Measurements from ENCODE around the gene SPATA20.

The SPATA20 gene

GRCh38 chr17:50547035-50547735, at the start of gene SPATA20:
TSS of gene SPATA20 (plus strand) at chr17:50547174. CDS start at chr17:50547209, 35 bp downstream.
- peak; percentile 59 to 62 for DNase-seq (ENCODE audit: low read depth in 2 of 2)

GRCh38 chr17:50498021-50498874, 48.7 kb upstream of the SPATA20 start:
- no peak for DNase-seq (ENCODE audit: low read depth in 2 of 2)

- no peak for DNase-seq (ENCODE audit: low read depth in 2 of 2)
Observed at GRCh38 chr17:50499270-50499669, 47.7 kb upstream of the SPATA20 start.

- DNase-seq (ENCODE audit: low read depth in 2 of 2): no peak
Observed at GRCh38 chr17:50499721-50500120, 47.3 kb upstream of the SPATA20 start.

- DNase-seq (ENCODE audit: low read depth in 2 of 2): no peak
Observed at GRCh38 chr17:50501054-50501453, 45.9 kb upstream of the SPATA20 start.

- DNase-seq (ENCODE audit: low read depth in 2 of 2): no peak
Observed at GRCh38 chr17:50502301-50502990, 44.5 kb upstream of the SPATA20 start.

GRCh38 chr17:50505591-50506130, 41.3 kb upstream of the SPATA20 start:
- no peak for DNase-seq (ENCODE audit: low read depth in 2 of 2)

- no peak for DNase-seq (ENCODE audit: low read depth in 2 of 2)
Observed at GRCh38 chr17:50506298-50506697, 40.7 kb upstream of the SPATA20 start.

- peak; percentile 45 to 55 for DNase-seq (ENCODE audit: low read depth in 2 of 2)
Observed at GRCh38 chr17:50507871-50508572, 39.0 kb upstream of the SPATA20 start, which contains the start of gene MYCBPAP. TSS of gene MYCBPAP (plus strand) at chr17:50508439. CDS start at chr17:50508675, 236 bp downstream.

GRCh38 chr17:50508573-50509460, 38.2 kb upstream of the SPATA20 start:
- no peak for DNase-seq (ENCODE audit: low read depth in 2 of 2)

- no peak for DNase-seq (ENCODE audit: low read depth in 2 of 2)
Observed at GRCh38 chr17:50511058-50511457, 35.9 kb upstream of the SPATA20 start.

- no peak for DNase-seq (ENCODE audit: low read depth in 2 of 2)
Observed at GRCh38 chr17:50513495-50513894, 33.5 kb upstream of the SPATA20 start.

- no peak for DNase-seq (ENCODE audit: low read depth in 2 of 2)
Observed at GRCh38 chr17:50514388-50514787, 32.6 kb upstream of the SPATA20 start.

GRCh38 chr17:50514936-50515702, 31.9 kb upstream of the SPATA20 start:
- no peak for DNase-seq (ENCODE audit: low read depth in 2 of 2)

GRCh38 chr17:50517011-50517410, 30.0 kb upstream of the SPATA20 start:
- no peak for DNase-seq (ENCODE audit: low read depth in 2 of 2)

GRCh38 chr17:50517504-50518383, 29.2 kb upstream of the SPATA20 start:
- no peak for DNase-seq (ENCODE audit: low read depth in 2 of 2)

- no peak for DNase-seq (ENCODE audit: low read depth in 2 of 2)
Observed at GRCh38 chr17:50518384-50519023, 28.5 kb upstream of the SPATA20 start.

Measured in fibroblast of skin of left biceps (primary cell).